ENCODE results near the gene CHCHD6.

GRCh38 chr3:127009531-127009930, 305.5 kb downstream of the CHCHD6 start:
- TF ChIP-seq POLR2A (IDR thresholded peaks at IDR 0.05; ENCODE audit: low read length) (no peak), GATA1 (IDR thresholded peaks at IDR 0.05; ENCODE audit: low read depth, low read length) (no peak)

All from erythroblast (primary cell).